ENCODE data around the gene AHNAK. TPM values are rescaled to one million over a fixed set of nuclear protein-coding genes. Genes with fewer than 3 reads are reported as not detected.
A peak's percentile ranks its signal among the peaks of the same experiment; 100 is the strongest.

AHNAK gene
- total RNA-seq, 1 experiment from 2014 or later, result 11.3 TPM

- DNase-seq (ENCODE audit: low read depth, low spot score), result no peak
- in situ Hi-C loops (cut with HindIII; ENCODE audit: low pct_unique_long_range_greater_than_20kb, low sequenced_read_pairs), result no loop called here
Measured at GRCh38 chr11:62439785-62440602, 106.6 kb downstream of the AHNAK start.

- peak; percentile 74 for DNase-seq (ENCODE audit: low read depth, low spot score)
- in situ Hi-C loops (cut with HindIII; ENCODE audit: low pct_unique_long_range_greater_than_20kb, low sequenced_read_pairs), result no loop called here
Measured at GRCh38 chr11:62438641-62439040, 108.0 kb downstream of the AHNAK start.

GRCh38 chr11:62437616-62438015 lies 109.0 kb downstream of the AHNAK start:
- DNase-seq (ENCODE audit: low read depth, low spot score), result no peak
- in situ Hi-C loops (cut with HindIII; ENCODE audit: low pct_unique_long_range_greater_than_20kb, low sequenced_read_pairs), result no loop called here

- in situ Hi-C loops (cut with HindIII; ENCODE audit: low pct_unique_long_range_greater_than_20kb, low sequenced_read_pairs), result no loop called here
- DNase-seq (ENCODE audit: low read depth, low spot score), result no peak
Measured at GRCh38 chr11:62435846-62436660, 110.6 kb downstream of the AHNAK start.

GRCh38 chr11:62433904-62434276 lies 112.7 kb downstream of the AHNAK start:
- no peak for DNase-seq (ENCODE audit: low read depth, low spot score)
- in situ Hi-C loops (cut with HindIII; ENCODE audit: low pct_unique_long_range_greater_than_20kb, low sequenced_read_pairs), result no loop called here

GRCh38 chr11:62433141-62433903 lies 113.3 kb downstream of the AHNAK start:
- in situ Hi-C loops (cut with HindIII; ENCODE audit: low pct_unique_long_range_greater_than_20kb, low sequenced_read_pairs), result no loop called here
- no peak for DNase-seq (ENCODE audit: low read depth, low spot score)

- DNase-seq (ENCODE audit: low read depth, low spot score), result no peak
- in situ Hi-C loops (cut with HindIII; ENCODE audit: low pct_unique_long_range_greater_than_20kb, low sequenced_read_pairs), result no loop called here
Measured at GRCh38 chr11:62432695-62433094, 113.9 kb downstream of the AHNAK start.

- in situ Hi-C loops (cut with HindIII; ENCODE audit: low pct_unique_long_range_greater_than_20kb, low sequenced_read_pairs), result no loop called here
- DNase-seq (ENCODE audit: low read depth, low spot score), result no peak
Measured at GRCh38 chr11:62431171-62431901, 115.3 kb downstream of the AHNAK start.

GRCh38 chr11:62430425-62430824 lies 116.2 kb downstream of the AHNAK start:
- in situ Hi-C loops (cut with HindIII; ENCODE audit: low pct_unique_long_range_greater_than_20kb, low sequenced_read_pairs), result no loop called here
- DNase-seq (ENCODE audit: low read depth, low spot score), result no peak

- DNase-seq (ENCODE audit: low read depth, low spot score), result no peak
- in situ Hi-C loops (cut with HindIII; ENCODE audit: low pct_unique_long_range_greater_than_20kb, low sequenced_read_pairs), result no loop called here
Measured at GRCh38 chr11:62428871-62429560, 117.6 kb downstream of the AHNAK start.

- in situ Hi-C loops (cut with HindIII; ENCODE audit: low pct_unique_long_range_greater_than_20kb, low sequenced_read_pairs), result no loop called here
- peak; percentile 37 for DNase-seq (ENCODE audit: low read depth, low spot score)
Measured at GRCh38 chr11:62427630-62428233, 118.9 kb downstream of the AHNAK start.

- in situ Hi-C loops (cut with HindIII; ENCODE audit: low pct_unique_long_range_greater_than_20kb, low sequenced_read_pairs), result no loop called here
Measured at GRCh38 chr11:62423012-62423411, 123.6 kb downstream of the AHNAK start.

GRCh38 chr11:62421996-62422395 lies 124.6 kb downstream of the AHNAK start:
- in situ Hi-C loops (cut with HindIII; ENCODE audit: low pct_unique_long_range_greater_than_20kb, low sequenced_read_pairs), result no loop called here
- DNase-seq (ENCODE audit: low read depth, low spot score), result no peak

More at GRCh38 chr11:62423012-62423411, 123.6 kb downstream of the AHNAK start:
- no peak for DNase-seq (ENCODE audit: low read depth, low spot score)

- no peak for DNase-seq (ENCODE audit: low read depth, low spot score)
- in situ Hi-C loops (cut with HindIII; ENCODE audit: low pct_unique_long_range_greater_than_20kb, low sequenced_read_pairs), result no loop called here
Measured at GRCh38 chr11:62420882-62421281, 125.7 kb downstream of the AHNAK start.

- in situ Hi-C loops (cut with HindIII; ENCODE audit: low pct_unique_long_range_greater_than_20kb, low sequenced_read_pairs), result no loop called here
- DNase-seq (ENCODE audit: low read depth, low spot score), result no peak
Measured at GRCh38 chr11:62419943-62420342, 126.7 kb downstream of the AHNAK start.

GRCh38 chr11:62419314-62419929 lies 127.2 kb downstream of the AHNAK start:
- in situ Hi-C loops (cut with HindIII; ENCODE audit: low pct_unique_long_range_greater_than_20kb, low sequenced_read_pairs), result no loop called here
- no peak for DNase-seq (ENCODE audit: low read depth, low spot score)

Data from SK-MEL-5 (cell line).